IMR-90 (cell line): ENCODE results near the gene ACOXL. TPM values are rescaled to one million over a fixed set of nuclear protein-coding genes. Genes with fewer than 3 reads are reported as not detected.

Experiments used
- ELK1 ChIP-seq: fragments of 150-350 bp; IDR thresholded peaks from 2 replicates; pipeline ENCODE4 v1.6.1; 2016; ENCODE audit warnings: low read depth, mild to moderate bottlenecking, low read length, moderate library complexity, borderline replicate concordance
- MAZ ChIP-seq: IDR thresholded peaks from 2 replicates; pipeline ENCODE4 v1.6.1; 2012; ENCODE audit warnings: low read depth, mild to moderate bottlenecking, low read length, improper control_type of control experiment, moderate library complexity, borderline replicate concordance
- RFX5 ChIP-seq: IDR thresholded peaks from 2 replicates; pipeline ENCODE4 v1.8.0; 2012; ENCODE audit warnings: low read depth, mild to moderate bottlenecking, low read length, moderate library complexity
- USF2 ChIP-seq: fragments of 150-350 bp; IDR thresholded peaks from 2 replicates; pipeline ENCODE4 v1.6.1; 2017; ENCODE audit warnings: mild to moderate bottlenecking, antibody characterized with exemption, low read length, low read depth
- polyA plus RNA-seq, 3 experiments: library from polyadenylated mRNA; depleted of rRNA; stranded (reverse); fragments of >200 nt; gene quantifications; 2 replicates each; pipeline ENCODE4 v1.2.3, GENCODE V29; 2012; ENCODE audit warnings: low replicate concordance in 1 of 3
- total RNA-seq: library from RNA; depleted of rRNA; stranded (reverse); fragments of >200 nt; gene quantifications from 2 replicates; pipeline ENCODE4 v1.2.3, GENCODE V29; 2012

Gene ACOXL
- total and polyA plus RNA-seq, 2 of the 4 experiments (the other 2 are of a cell fraction), result not detected

- TF ChIP-seq ELK1 (no peak), USF2 (no peak), MAZ (no peak), RFX5 (no peak)
These were observed 15.4 kb downstream of the ACOXL start (continued) for GRCh38 chr2:110747522-110748488.
